Activated T-helper 17 cell treated with anti-CD3 and anti-CD28 coated beads, Interleukin-2, amount 50 U/mL, for 72 hours (primary cell): ENCODE results near the gene CD8A. TPM values are rescaled to one million over a fixed set of nuclear protein-coding genes. Genes with fewer than 3 reads are reported as not detected.
"Not testable (repeated sequence)": the region's sequence is repeated elsewhere in the genome, so short reads cannot be mapped to it uniquely, and the experiment has no call there.

ENCODE experiments used
- ATAC-seq: fragments of 150-1000 bp; cut with Tn5 transposase; replicated peaks from 2 replicates; pipeline ENCODE4 v1.10.0; 2021; ENCODE audit warnings: mild to moderate bottlenecking, moderate library complexity
- H3K27ac Mint-ChIP-seq: one replicate; pipeline ENCODE4 v1.8.0; 2022; ENCODE audit warnings: mixed read lengths
- H3K27me3 Mint-ChIP-seq: one replicate; pipeline ENCODE4 v1.8.0; 2022; ENCODE audit warnings: mixed read lengths
- H3K36me3 Mint-ChIP-seq: one replicate; pipeline ENCODE4 v1.8.0; 2022; ENCODE audit warnings: low read depth, mild to moderate bottlenecking, mixed read lengths
- H3K4me1 Mint-ChIP-seq: one replicate; pipeline ENCODE4 v1.8.0; 2022; ENCODE audit warnings: mixed read lengths
- H3K4me3 Mint-ChIP-seq: one replicate; pipeline ENCODE4 v1.8.0; 2022; ENCODE audit warnings: mild to moderate bottlenecking, mixed read lengths
- H3K9me3 Mint-ChIP-seq: one replicate; pipeline ENCODE4 v1.8.0; 2022; ENCODE audit warnings: mixed read lengths
- total RNA-seq, 2 donors: library from RNA; stranded (reverse); gene quantifications; one replicate each; pipeline ENCODE4 v1.2.3, GENCODE V29; 2022

CD8A gene
- total RNA-seq, 2 donors from 2014 or later, result 0.80 to 2.7 TPM

DNA sequence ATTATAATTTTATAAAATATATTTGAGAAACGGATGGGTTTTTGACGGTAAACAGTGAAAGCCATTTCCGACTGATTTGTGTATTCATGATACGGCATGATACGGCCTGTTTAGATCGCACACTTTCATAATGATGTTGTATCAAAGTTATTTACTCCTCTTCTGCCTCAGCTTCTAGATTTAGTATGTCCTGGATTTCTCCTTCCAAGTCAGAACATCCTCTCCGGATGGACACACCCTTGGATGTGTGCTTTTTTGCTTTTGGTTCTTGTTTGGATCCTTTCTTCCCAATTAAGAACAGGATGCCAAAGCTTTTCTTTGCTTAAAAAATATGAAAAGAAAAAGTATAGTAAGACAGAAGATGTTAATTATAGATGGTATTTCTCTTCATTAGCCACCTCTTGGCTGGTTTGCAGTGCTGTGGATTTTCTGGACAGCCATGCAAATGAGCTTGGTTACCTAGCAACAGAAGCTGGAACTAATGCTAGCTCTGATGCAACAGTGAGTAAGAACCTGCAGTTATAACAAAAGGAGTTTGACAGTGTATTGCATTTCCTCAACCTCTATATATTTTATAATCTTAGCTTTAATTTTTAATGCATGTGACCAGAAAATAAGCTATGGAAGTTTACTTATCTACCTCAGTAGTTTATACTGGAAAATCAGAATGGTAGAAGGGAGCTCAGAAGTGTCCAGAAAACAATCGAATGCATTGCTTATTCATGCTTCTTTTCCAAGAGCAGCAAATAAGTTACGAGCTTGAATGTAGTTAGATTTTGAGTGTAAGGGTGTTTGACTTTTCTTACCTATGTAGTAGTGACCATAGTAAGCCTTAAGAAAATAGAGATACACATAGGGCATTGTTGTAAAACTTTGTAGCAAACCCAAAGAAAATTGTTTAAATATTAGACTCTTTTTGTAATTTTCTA, 42.7 kb downstream of the CD8A start:
- ATAC-seq, result peak; percentile 63
- Mint-ChIP-seq H3K27me3 (no peaks in the 10 kb centered on the region), H3K36me3 (peaks cover 89% of the 10 kb centered on the region), H3K27ac (no peak overlapping the region), H3K4me1 (peaks cover 15% of the 10 kb centered on the region), H3K9me3 (no peaks in the 10 kb centered on the region), H3K4me3 (no peak overlapping the region)

DNA sequence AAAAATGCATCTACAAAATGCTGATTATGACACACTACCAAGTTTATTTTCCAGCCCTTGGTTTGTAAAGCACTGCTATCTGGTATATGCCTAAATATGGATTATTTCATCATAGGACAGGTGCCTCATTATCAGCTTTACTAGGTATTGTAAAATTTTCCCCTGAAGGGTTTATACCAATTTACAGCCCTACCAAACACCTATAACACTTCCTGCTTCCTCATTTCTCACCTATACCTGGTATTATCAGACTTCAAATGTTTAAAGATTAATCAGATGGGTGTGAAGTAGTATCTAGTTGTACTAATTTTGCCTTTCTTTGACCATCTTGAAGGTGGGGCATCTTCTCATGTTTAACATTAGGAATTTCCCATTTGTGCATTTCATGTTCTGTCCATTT, 43.8 kb downstream of the CD8A start:
- Mint-ChIP-seq H3K4me3 (no peak overlapping the region), H3K36me3 (peaks cover 89% of the 10 kb centered on the region), H3K27me3 (no peaks in the 10 kb centered on the region), H3K27ac (no peak overlapping the region), H3K9me3 (no peaks in the 10 kb centered on the region), H3K4me1 (peaks cover 18% of the 10 kb centered on the region)
- ATAC-seq, result no peak

GRCh38 chr2:86744152-86744551, 46.6 kb downstream of the CD8A start:
- ATAC-seq, result no peak
- Mint-ChIP-seq H3K27ac (no peak overlapping the region), H3K27me3 (no peaks in the 10 kb centered on the region), H3K4me1 (peaks cover 14% of the 10 kb centered on the region), H3K9me3 (no peaks in the 10 kb centered on the region), H3K36me3 (peaks cover 62% of the 10 kb centered on the region), H3K4me3 (no peak overlapping the region)

GRCh38 chr2:86741889-86742498, 48.7 kb downstream of the CD8A start:
- not testable (repeated sequence) for H3K27ac Mint-ChIP-seq, H3K4me3 Mint-ChIP-seq
- peak; percentile 85 for ATAC-seq

GRCh38 chr2:86739889-86740288, 50.8 kb downstream of the CD8A start:
- H3K27ac Mint-ChIP-seq, H3K4me1 Mint-ChIP-seq, H3K4me3 Mint-ChIP-seq, H3K9me3 Mint-ChIP-seq, ATAC-seq, H3K27me3 Mint-ChIP-seq: not testable (repeated sequence)
- peaks cover 31% of the 10 kb centered on the region for H3K36me3 Mint-ChIP-seq

More at GRCh38 chr2:86741889-86742498, 48.7 kb downstream of the CD8A start:
- H3K36me3 Mint-ChIP-seq, result peaks cover 50% of the 10 kb centered on the region
- not testable (repeated sequence) for H3K4me1 Mint-ChIP-seq, H3K27me3 Mint-ChIP-seq, H3K9me3 Mint-ChIP-seq

DNA sequence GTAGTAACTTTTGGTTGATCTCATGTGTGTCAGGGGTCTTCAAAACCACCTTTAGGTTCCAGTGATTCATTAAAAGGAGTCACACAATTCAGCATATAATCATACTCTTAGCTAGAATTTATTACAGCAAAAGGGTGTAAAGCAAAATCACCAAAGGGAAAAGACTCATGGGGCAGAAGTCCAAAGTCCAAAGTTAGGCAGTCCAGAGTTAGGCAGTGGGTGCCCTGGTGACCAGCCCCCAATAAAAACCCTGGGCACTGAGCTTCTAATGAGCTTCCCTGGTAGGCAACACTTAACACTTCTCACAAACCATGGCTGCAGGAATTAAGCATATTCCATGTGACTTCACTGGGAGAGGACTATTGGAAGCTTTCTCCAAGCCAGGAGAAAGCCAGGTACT, 51.2 kb downstream of the CD8A start:
- not testable (repeated sequence) for H3K9me3 Mint-ChIP-seq, H3K27ac Mint-ChIP-seq, H3K27me3 Mint-ChIP-seq, ATAC-seq, H3K4me3 Mint-ChIP-seq, H3K4me1 Mint-ChIP-seq
- H3K36me3 Mint-ChIP-seq, result peaks cover 27% of the 10 kb centered on the region

GRCh38 chr2:86734896-86735295, 55.8 kb downstream of the CD8A start:
- H3K9me3 Mint-ChIP-seq, H3K4me3 Mint-ChIP-seq, H3K27ac Mint-ChIP-seq, H3K36me3 Mint-ChIP-seq, H3K27me3 Mint-ChIP-seq, H3K4me1 Mint-ChIP-seq: not testable (repeated sequence)
- ATAC-seq, result peak; percentile 47

Other genes with a start within 250 kb of the CD8A start
- gene CHMP3, start 227.5 kb downstream of the CD8A start, total RNA-seq, result 10 to 100 TPM; 27.9 to 40.1 TPM
- gene RNF103, start 167.0 kb downstream of the CD8A start, total RNA-seq, result 10 to 100 TPM; 11.8 to 17.6 TPM
- 10 to 100 TPM; 17.4 to 27.6 TPM for gene RMND5A, start 70.6 kb downstream of the CD8A start, total RNA-seq
- under 1 TPM in 1 of 2 donors, not detected in 1; 0.63 TPM for gene CD8B, start 71.0 kb upstream of the CD8A start, total RNA-seq
- 1 to 10 TPM; 1.3 to 1.9 TPM for gene RGPD1, start 151.2 kb upstream of the CD8A start, total RNA-seq
- gene PLGLB1, start 230.9 kb upstream of the CD8A start, total RNA-seq, result 1 to 10 TPM; 1.8 to 2.4 TPM